Fibroblast of villous mesenchyme (primary cell): ENCODE data around the gene IFNL4. TPM values are rescaled to one million over a fixed set of nuclear protein-coding genes. Genes with fewer than 3 reads are reported as not detected.

ENCODE experiments used
- DNase-seq: peaks from one replicate; pipeline ENCODE4 v3.0.0-alpha.2; 2010; ENCODE audit warnings: low read depth
- H3K4me3 ChIP-seq: 2 replicates; pipeline ENCODE4 v1.5.1; 2011; ENCODE audit warnings: low read depth, mild to moderate bottlenecking, low read length
- CTCF ChIP-seq: IDR thresholded peaks from 2 replicates; pipeline ENCODE4 v1.5.1; 2012; ENCODE audit warnings: low read depth, mild to moderate bottlenecking, low read length; ENCODE audit not compliant: insufficient read depth
- total RNA-seq: library from RNA; depleted of rRNA; stranded (reverse); fragments of >200 nt; gene quantifications from 2 replicates; pipeline ENCODE4 v1.2.3, GENCODE V29; 2012

IFNL4 gene
- total RNA-seq, 1 donor: not detected

GRCh38 chr19:39254531-39255345 lies 6.1 kb upstream of the IFNL4 start:
- no peak for TF ChIP-seq CTCF
- no peak for DNase-seq
- no peak overlapping the region for H3K4me3 ChIP-seq

GRCh38 chr19:39253374-39254149 lies 4.9 kb upstream of the IFNL4 start:
- TF ChIP-seq CTCF: no peak
- no peak overlapping the region for H3K4me3 ChIP-seq
- no peak for DNase-seq

GRCh38 chr19:39252458-39252857 lies 3.8 kb upstream of the IFNL4 start:
- H3K4me3 ChIP-seq: no peak overlapping the region
- no peak for TF ChIP-seq CTCF
- no peak for DNase-seq

GRCh38 chr19:39251846-39252245 lies 3.2 kb upstream of the IFNL4 start:
- no peak overlapping the region for H3K4me3 ChIP-seq
- no peak for DNase-seq
- no peak for TF ChIP-seq CTCF

GRCh38 chr19:39251081-39251480 lies 2.4 kb upstream of the IFNL4 start:
- no peak for DNase-seq
- TF ChIP-seq CTCF: no peak
- H3K4me3 ChIP-seq: no peak overlapping the region

GRCh38 chr19:39247701-39248664 lies 673 bp downstream of the IFNL4 start:
- no peak for TF ChIP-seq CTCF
- H3K4me3 ChIP-seq: no peak overlapping the region
- no peak for DNase-seq
